ENCODE results near the gene NLRP9. TPM values are rescaled to one million over a fixed set of nuclear protein-coding genes. Genes with fewer than 3 reads are reported as not detected.

NLRP9 gene
- total RNA-seq, 1 donor from 2014 or later, result not detected

Other genes with a start within 250 kb of the NLRP9 start
- 1.2 and 2.1 TPM in 2 replicates for gene SSC5D, start 250.0 kb downstream of the NLRP9 start, total RNA-seq
- 39.9 and 84.5 TPM in 2 replicates for gene SBK2, start 201.3 kb downstream of the NLRP9 start, total RNA-seq
- 1.4 and 5.1 TPM in 2 replicates for gene SBK3, start 192.9 kb downstream of the NLRP9 start, total RNA-seq
- 13.1 and 13.3 TPM in 2 replicates for gene ZNF579, start 157.6 kb downstream of the NLRP9 start, total RNA-seq
- 5.3 and 9.1 TPM in 2 replicates for gene FIZ1, start 138.9 kb downstream of the NLRP9 start, total RNA-seq
- 21.9 and 29.8 TPM in 2 replicates for gene ZNF524, start 138.1 kb downstream of the NLRP9 start, total RNA-seq
- 2.9 and 3.5 TPM in 2 replicates for gene ZNF865, start 132.8 kb downstream of the NLRP9 start, total RNA-seq
- 8.7 and 9.3 TPM in 2 replicates for gene ZNF784, start 113.8 kb downstream of the NLRP9 start, total RNA-seq
- gene ZNF580, start 97.4 kb downstream of the NLRP9 start, total RNA-seq, result 10.2 and 14.7 TPM in 2 replicates
- gene ZNF581, start 94.8 kb downstream of the NLRP9 start, total RNA-seq, result 11.4 and 13.2 TPM in 2 replicates
- 23.5 and 25.5 TPM in 2 replicates for gene CCDC106, start 90.2 kb downstream of the NLRP9 start, total RNA-seq
- gene U2AF2, start 83.4 kb downstream of the NLRP9 start, total RNA-seq, result 63.8 and 67.0 TPM in 2 replicates
- 73.4 and 93.4 TPM in 2 replicates for gene EPN1, start 63.2 kb downstream of the NLRP9 start, total RNA-seq
- gene RFPL4A, start 20.7 kb upstream of the NLRP9 start, total RNA-seq, result not detected in 2 replicates
- gene RFPL4AL1, start 30.7 kb upstream of the NLRP9 start, total RNA-seq, result not detected in 2 replicates
- gene NLRP11, start 93.6 kb upstream of the NLRP9 start, total RNA-seq, result not detected in 2 replicates
- not detected in 2 replicates for gene NLRP4, start 98.1 kb upstream of the NLRP9 start, total RNA-seq
- not detected in 2 replicates for gene NLRP13, start 193.9 kb upstream of the NLRP9 start, total RNA-seq
- not detected in 2 replicates for gene NLRP8, start 209.4 kb upstream of the NLRP9 start, total RNA-seq
- gene NLRP5, start 248.4 kb upstream of the NLRP9 start, total RNA-seq, result not detected in 2 replicates

Data from myocyte (in vitro differentiated cells).